ENCODE data around the gene SH2B2.

The SH2B2 gene

GRCh38 chr7:102286237-102287110 lies at the start of gene SH2B2:
Gene SH2B2 (plus strand): TSS chr7:102286868. CDS start chr7:102300551, 13,683 bp downstream.
- peak in 1 of 2 donors; percentile 25 for DNase-seq (ENCODE audit: low read depth in 1 of 2, low spot score in 1 of 2)

GRCh38 chr7:102239206-102239820 lies 47.4 kb upstream of the SH2B2 start:
- no peak for DNase-seq (ENCODE audit: low read depth in 1 of 2, low spot score in 1 of 2)

- DNase-seq (ENCODE audit: low read depth in 1 of 2, low spot score in 1 of 2): no peak
These were observed 45.2 kb upstream of the SH2B2 start for GRCh38 chr7:102241431-102241830.

DNA sequence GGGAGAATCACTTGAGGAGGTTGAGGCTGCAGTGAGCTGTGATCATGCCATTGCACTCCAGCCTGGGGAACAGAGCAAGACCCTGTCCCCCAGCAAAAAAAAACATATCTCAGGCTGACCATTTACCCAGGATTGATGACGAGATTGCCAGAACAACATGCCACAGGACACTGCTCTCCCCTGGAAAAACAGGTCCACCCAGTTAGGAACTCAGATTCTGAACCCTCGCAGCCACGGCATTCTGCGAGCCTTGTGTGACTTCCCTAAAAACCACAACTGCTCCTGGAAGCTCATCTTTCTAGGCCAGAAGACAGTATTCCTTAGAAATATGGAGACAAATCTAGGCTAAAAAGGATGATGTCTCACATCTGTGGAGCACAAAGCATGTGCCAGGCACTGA lies 42.1 kb upstream of the SH2B2 start:
- DNase-seq (ENCODE audit: low read depth in 1 of 2, low spot score in 1 of 2): no peak

- DNase-seq (ENCODE audit: low read depth in 1 of 2, low spot score in 1 of 2): no peak
These were observed 38.6 kb upstream of the SH2B2 start for GRCh38 chr7:102248081-102248455.

- DNase-seq (ENCODE audit: low read depth in 1 of 2, low spot score in 1 of 2): no peak
These were observed 37.9 kb upstream of the SH2B2 start for GRCh38 chr7:102248456-102249395.

- DNase-seq (ENCODE audit: low read depth in 1 of 2, low spot score in 1 of 2): no peak
These were observed 34.9 kb upstream of the SH2B2 start for GRCh38 chr7:102251531-102252365.

GRCh38 chr7:102252366-102252982 lies 34.2 kb upstream of the SH2B2 start:
- no peak for DNase-seq (ENCODE audit: low read depth in 1 of 2, low spot score in 1 of 2)

GRCh38 chr7:102253066-102253972 lies 33.3 kb upstream of the SH2B2 start:
- DNase-seq (ENCODE audit: low read depth in 1 of 2, low spot score in 1 of 2): no peak

- DNase-seq (ENCODE audit: low read depth in 1 of 2, low spot score in 1 of 2): no peak
These were observed 32.7 kb upstream of the SH2B2 start for GRCh38 chr7:102253973-102254370.

DNA sequence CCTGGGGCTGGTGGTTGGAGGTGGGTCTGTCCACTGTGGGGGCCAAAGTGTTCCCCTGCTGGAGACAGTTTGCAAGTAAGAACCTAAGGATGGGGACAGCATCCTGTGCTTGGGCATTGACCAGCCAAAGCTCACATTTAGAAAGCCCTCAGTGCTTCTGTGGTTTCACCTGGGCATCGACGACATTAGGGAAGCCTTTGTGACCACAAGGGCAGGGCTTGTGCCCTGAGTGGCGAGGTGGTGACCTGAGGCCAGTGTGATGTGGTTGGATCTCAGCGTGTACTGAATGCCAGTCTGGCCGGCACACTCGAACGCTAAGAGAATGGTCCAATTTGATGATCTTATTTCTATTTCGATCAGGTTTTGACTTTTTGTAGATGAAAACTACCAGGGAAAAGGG lies 32.1 kb upstream of the SH2B2 start:
- DNase-seq (ENCODE audit: low read depth in 1 of 2, low spot score in 1 of 2): no peak

DNA sequence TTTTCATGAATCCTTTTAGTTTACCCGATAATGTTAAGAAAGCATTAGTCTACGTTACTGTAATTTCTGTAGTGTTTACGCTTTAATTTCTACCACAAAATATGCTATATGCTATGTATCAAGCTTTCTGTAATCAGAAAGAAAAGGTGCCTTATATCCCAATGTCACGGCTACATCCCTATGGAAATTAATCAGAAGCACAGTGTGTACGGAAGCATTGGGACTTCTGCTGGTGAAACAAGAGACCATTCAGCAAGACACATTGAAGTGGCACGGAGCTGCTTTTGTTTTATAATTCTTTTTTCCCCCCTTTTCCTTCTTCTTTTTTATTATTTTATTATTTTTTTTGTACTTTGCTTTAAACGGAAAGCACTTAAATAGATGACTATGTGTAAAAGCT lies 31.2 kb upstream of the SH2B2 start:
- DNase-seq (ENCODE audit: low read depth in 1 of 2, low spot score in 1 of 2): no peak

- no peak for DNase-seq (ENCODE audit: low read depth in 1 of 2, low spot score in 1 of 2)
These were observed 30.8 kb upstream of the SH2B2 start for GRCh38 chr7:102255916-102256315.

DNA sequence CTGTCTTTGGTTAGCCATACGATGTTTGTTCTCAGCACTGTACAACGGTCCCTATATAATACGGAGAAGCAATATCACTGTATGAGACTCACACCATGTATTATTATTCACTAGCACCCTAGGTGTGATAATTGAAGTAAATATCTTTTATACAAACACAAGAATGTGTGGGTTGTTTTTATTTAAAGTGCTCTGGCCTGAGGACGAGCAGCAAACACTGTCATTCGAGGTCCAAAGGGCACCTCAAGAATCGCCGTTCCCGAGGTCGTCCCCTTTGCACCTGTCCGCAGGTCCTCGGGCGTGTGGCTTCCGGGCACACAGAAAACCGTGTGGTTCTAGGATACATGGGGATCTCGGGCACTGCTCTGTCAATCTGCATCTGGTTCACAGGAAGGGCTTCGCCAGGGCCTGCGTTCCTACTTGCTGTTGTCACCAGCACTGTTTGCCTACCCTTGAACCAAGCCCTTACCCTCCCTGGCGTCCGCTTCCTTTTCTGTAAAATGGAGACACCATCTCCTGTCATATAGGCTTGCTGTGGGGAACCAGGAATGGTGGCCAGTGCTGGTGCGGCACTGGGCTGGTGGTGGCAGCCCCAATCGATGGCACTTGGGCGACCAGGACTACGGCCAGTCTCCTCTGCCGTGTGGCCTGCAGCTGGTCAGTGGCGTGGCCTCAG lies 28.5 kb upstream of the SH2B2 start:
- no peak for DNase-seq (ENCODE audit: low read depth in 1 of 2, low spot score in 1 of 2)

DNA sequence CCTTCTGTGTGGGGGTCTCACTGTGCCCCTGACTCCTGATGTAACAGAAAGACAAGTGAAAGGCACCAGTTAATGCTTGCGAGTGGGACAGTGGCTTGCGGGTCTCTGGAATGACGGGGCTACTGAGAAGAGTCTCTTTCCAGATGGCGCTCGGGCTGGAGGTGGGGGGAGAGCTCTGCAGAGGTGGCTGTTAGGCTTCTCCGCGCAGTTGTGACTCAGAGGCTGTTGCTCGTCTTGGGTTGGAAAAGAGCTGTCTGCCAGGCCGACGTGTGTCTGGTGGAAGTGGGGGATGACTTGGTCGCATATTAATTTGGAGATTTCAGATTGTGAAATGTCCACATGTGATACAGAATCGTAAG lies 27.9 kb upstream of the SH2B2 start:
- DNase-seq (ENCODE audit: low read depth in 1 of 2, low spot score in 1 of 2): no peak

GRCh38 chr7:102260856-102261255 lies 25.8 kb upstream of the SH2B2 start:
- DNase-seq (ENCODE audit: low read depth in 1 of 2, low spot score in 1 of 2): no peak

DNA sequence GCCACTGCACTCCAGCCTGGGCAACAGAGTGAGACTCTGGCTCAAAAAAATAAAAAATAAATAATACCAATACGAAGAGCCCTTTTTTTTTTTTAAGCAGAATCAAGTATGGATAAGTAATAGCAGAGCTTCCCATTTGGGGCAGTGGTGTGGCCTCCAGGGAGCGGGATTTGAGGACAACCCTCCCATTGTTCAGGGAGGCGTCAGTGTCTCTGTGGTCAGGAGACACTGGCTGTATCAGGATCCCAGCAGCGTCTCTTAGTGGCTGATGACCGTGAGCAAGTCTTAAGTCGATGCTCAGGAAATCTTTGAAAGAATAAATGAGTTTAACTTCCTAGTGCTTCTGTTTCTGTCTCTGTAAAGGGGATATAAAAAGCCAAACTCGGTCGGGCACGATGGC lies 25.2 kb upstream of the SH2B2 start:
- DNase-seq (ENCODE audit: low read depth in 1 of 2, low spot score in 1 of 2): no peak

DNA sequence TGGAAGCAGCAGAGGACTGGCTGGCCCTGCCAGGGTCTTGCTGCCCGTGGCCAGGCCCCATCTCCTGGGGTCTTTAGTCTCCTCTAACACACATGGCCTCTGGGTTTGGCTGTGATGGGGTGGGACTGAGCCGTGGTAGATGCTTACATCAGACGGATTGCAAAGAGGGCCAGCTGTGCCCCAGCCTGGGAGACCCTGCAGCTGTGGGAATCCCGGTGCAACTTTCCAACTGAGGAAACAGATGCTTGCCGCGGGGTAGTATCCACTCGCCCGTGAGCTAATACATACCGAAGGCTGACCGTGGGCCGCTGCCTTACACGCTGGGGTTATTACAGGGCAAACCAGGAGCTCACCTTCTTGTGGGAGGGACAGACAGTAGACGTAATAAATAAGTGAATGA lies 24.1 kb upstream of the SH2B2 start:
- DNase-seq (ENCODE audit: low read depth in 1 of 2, low spot score in 1 of 2): no peak
